K562 (cell line): Measurements from ENCODE around the gene KCNK4. TPM values are rescaled to one million over a fixed set of nuclear protein-coding genes. Genes with fewer than 3 reads are reported as not detected.
A peak's percentile ranks its signal among the peaks of the same experiment; 100 is the strongest.

ENCODE experiments used
- ARHGAP35 ChIP-seq: fragments of 450-650 bp; IDR thresholded peaks from 2 replicates; pipeline ENCODE4 v1.6.1; 2018; ENCODE audit not compliant: partially characterized antibody
- BRCA1 ChIP-seq, 2 experiments: fragments of 450-650 bp in 1 of 2; sonication (generic) in 1 of 2; formaldehyde crosslinking in 1 of 2; IDR thresholded peaks; 2 replicates each; pipeline versions ENCODE4 v1.5.0 to v1.6.1; 2017 to 2020; ENCODE audit warnings: mild to moderate bottlenecking in 1 of 2, missing genetic modification reagents in 1 of 2
- HDAC8 ChIP-seq: fragments of 450-650 bp; IDR thresholded peaks from 2 replicates; pipeline ENCODE4 v1.6.1; 2016; ENCODE audit warnings: mild to moderate bottlenecking, missing genetic modification characterization, moderate library complexity, missing compliant biosample characterization
- JUND ChIP-seq, 2 experiments: IDR thresholded peaks; 2 replicates in 1 of 2; 3 replicates in 1 of 2; pipeline ENCODE4 v1.6.1; 2011; ENCODE audit warnings: borderline replicate concordance in 2 of 2, low read depth in 2 of 2, low read length in 2 of 2, improper control_type of control experiment in 1 of 2, missing biosample characterization in 1 of 2, missing genetic modification characterization in 1 of 2, missing genetic modification reagents in 1 of 2
- KAT8 ChIP-seq: fragments of 450-650 bp; IDR thresholded peaks from 2 replicates; pipeline ENCODE4 v1.6.1; 2016; ENCODE audit warnings: low read depth, mild to moderate bottlenecking
- MITF ChIP-seq: IDR thresholded peaks from 2 replicates; pipeline ENCODE4 v1.6.1; 2014; ENCODE audit warnings: antibody characterized with exemption
- NFATC3 ChIP-seq: fragments of 450-650 bp; IDR thresholded peaks from 2 replicates; pipeline ENCODE4 v1.6.1; 2017; ENCODE audit warnings: mild to moderate bottlenecking
- NONO ChIP-seq, 2 experiments: fragments of 200-400 bp in 1 of 2; fragments of 450-650 bp in 1 of 2; formaldehyde crosslinking in 1 of 2; IDR thresholded peaks; 2 replicates each; pipeline ENCODE4 v1.6.1; 2017; ENCODE audit warnings: low read depth in 2 of 2, mild to moderate bottlenecking in 2 of 2, moderate library complexity in 2 of 2, low read length in 1 of 2
- PTTG1 ChIP-seq: fragments of 450-650 bp; IDR thresholded peaks from 2 replicates; pipeline ENCODE4 v1.6.1; 2016; ENCODE audit warnings: low read depth, mild to moderate bottlenecking, missing genetic modification characterization, missing compliant biosample characterization
- STAT5B ChIP-seq: fragments of 250-450 bp; sonication (Bioruptor Pico); IDR thresholded peaks from 2 replicates; pipeline ENCODE4 v1.8.0; 2021; ENCODE audit warnings: mild to moderate bottlenecking, inconsistent platforms
- TRIM28 ChIP-seq: fragments of 450-650 bp; IDR thresholded peaks from 2 replicates; pipeline ENCODE4 v1.6.1; 2017
- ZNF280B ChIP-seq: fragments of 250-450 bp; sonication (Bioruptor Pico); IDR thresholded peaks from 2 replicates; pipeline ENCODE4 v1.5.1; 2021; ENCODE audit warnings: mild to moderate bottlenecking
- polyA plus RNA-seq, 8 experiments: library from polyadenylated mRNA; depleted of rRNA in 4 of 8; stranded (reverse) in 5 of 8; unstranded in 3 of 8; fragments of >200 nt; fragmentation: Nextera tagmentation in 2 of 8; fragmentation: Illumina TruSeq in 1 of 8; extraction: Ambion mirVana in 2 of 8; extraction: Trizol in 1 of 8; gene quantifications; 2 replicates each; pipeline versions ENCODE4 v1.2.1 to v1.2.3, GENCODE V29; 2011 to 2014; ENCODE audit warnings: inconsistent platforms in 1 of 8, missing spikeins in 1 of 8
- total RNA-seq, 7 experiments: library from RNA; depleted of rRNA in 6 of 7; stranded (reverse); fragments of >200 nt in 6 of 7; fragmentation: Illumina TruSeq in 2 of 7; extraction: Trizol in 2 of 7; gene quantifications; 2 replicates each; pipeline versions ENCODE4 v1.2.1 to v1.2.3, GENCODE V29; 2011 to 2021; ENCODE audit warnings: low replicate concordance in 1 of 7
- TF ChIP-seq, protein P1 (sequence below): fragments of 450-650 bp; formaldehyde crosslinking; IDR thresholded peaks from 2 replicates; pipeline ENCODE4 v1.4.0; 2020; ENCODE audit warnings: mild to moderate bottlenecking, moderate library complexity
- TF ChIP-seq, protein P2 (sequence below): fragments of 450-650 bp; formaldehyde crosslinking; IDR thresholded peaks from 2 replicates; pipeline ENCODE4 v1.4.0; 2022; ENCODE audit warnings: missing genetic modification characterization
- TF ChIP-seq, protein P3 (sequence below), 2 experiments: fragments of 450-650 bp in 1 of 2; sonication (generic) in 1 of 2; formaldehyde crosslinking; conservative IDR thresholded peaks; 2 replicates each; pipeline versions ENCODE4 v1.4.0 to v1.8.1; 2020 to 2022; ENCODE audit warnings: mild to moderate bottlenecking in 1 of 2, missing genetic modification reagents in 1 of 2
- TF ChIP-seq, protein P4 (sequence below): fragments of 250-450 bp; sonication (Bioruptor Pico); IDR thresholded peaks from 2 replicates; pipeline ENCODE4 v1.8.0; 2021; ENCODE audit warnings: borderline replicate concordance, mild to moderate bottlenecking, moderate library complexity; ENCODE audit not compliant: poor library complexity, severe bottlenecking

KCNK4 gene
- total and polyA plus RNA-seq, 9 of the 15 experiments (the other 6 are each of a cell fraction or from before 2014, with no cell fraction given): not detected

GRCh38 chr11:64305691-64306562 lies 14.8 kb downstream of the KCNK4 start (continued):
- no peak for TF ChIP-seq HDAC8 (tag)
- TF ChIP-seq, protein P1, sequence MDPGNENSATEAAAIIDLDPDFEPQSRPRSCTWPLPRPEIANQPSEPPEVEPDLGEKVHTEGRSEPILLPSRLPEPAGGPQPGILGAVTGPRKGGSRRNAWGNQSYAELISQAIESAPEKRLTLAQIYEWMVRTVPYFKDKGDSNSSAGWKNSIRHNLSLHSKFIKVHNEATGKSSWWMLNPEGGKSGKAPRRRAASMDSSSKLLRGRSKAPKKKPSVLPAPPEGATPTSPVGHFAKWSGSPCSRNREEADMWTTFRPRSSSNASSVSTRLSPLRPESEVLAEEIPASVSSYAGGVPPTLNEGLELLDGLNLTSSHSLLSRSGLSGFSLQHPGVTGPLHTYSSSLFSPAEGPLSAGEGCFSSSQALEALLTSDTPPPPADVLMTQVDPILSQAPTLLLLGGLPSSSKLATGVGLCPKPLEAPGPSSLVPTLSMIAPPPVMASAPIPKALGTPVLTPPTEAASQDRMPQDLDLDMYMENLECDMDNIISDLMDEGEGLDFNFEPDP (CRISPR knock-in tag): no peak
- TF ChIP-seq, protein P2, sequence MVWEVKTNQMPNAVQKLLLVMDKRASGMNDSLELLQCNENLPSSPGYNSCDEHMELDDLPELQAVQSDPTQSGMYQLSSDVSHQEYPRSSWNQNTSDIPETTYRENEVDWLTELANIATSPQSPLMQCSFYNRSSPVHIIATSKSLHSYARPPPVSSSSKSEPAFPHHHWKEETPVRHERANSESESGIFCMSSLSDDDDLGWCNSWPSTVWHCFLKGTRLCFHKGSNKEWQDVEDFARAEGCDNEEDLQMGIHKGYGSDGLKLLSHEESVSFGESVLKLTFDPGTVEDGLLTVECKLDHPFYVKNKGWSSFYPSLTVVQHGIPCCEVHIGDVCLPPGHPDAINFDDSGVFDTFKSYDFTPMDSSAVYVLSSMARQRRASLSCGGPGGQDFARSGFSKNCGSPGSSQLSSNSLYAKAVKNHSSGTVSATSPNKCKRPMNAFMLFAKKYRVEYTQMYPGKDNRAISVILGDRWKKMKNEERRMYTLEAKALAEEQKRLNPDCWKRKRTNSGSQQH: no peak; the same call in 1 of the 2 replicates
- no peak for TF ChIP-seq TRIM28
- TF ChIP-seq KAT8: no peak
- TF ChIP-seq, protein P3, sequence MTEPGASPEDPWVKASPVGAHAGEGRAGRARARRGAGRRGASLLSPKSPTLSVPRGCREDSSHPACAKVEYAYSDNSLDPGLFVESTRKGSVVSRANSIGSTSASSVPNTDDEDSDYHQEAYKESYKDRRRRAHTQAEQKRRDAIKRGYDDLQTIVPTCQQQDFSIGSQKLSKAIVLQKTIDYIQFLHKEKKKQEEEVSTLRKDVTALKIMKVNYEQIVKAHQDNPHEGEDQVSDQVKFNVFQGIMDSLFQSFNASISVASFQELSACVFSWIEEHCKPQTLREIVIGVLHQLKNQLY (CRISPR knock-in tag; conservative IDR thresholded peaks at IDR 0.05): no peak
- TF ChIP-seq ZNF280B (CRISPR knock-in tag): no peak
- no peak for TF ChIP-seq MITF
- TF ChIP-seq JUND (IDR thresholded peaks at IDR 0.05; ENCODE audit: borderline replicate concordance, low read depth, low read length): peak; percentile 27
- TF ChIP-seq JUND (tag; IDR thresholded peaks at IDR 0.05; ENCODE audit: borderline replicate concordance, low read depth, low read length): no peak
- TF ChIP-seq, protein P4, sequence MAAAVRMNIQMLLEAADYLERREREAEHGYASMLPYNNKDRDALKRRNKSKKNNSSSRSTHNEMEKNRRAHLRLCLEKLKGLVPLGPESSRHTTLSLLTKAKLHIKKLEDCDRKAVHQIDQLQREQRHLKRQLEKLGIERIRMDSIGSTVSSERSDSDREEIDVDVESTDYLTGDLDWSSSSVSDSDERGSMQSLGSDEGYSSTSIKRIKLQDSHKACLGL (CRISPR knock-in tag): no peak
- TF ChIP-seq NFATC3: no peak
- TF ChIP-seq BRCA1 (IDR thresholded peaks at IDR 0.05): no peak
- TF ChIP-seq BRCA1 (CRISPR knock-in tag; IDR thresholded peaks at IDR 0.05): no peak
- no peak for TF ChIP-seq PTTG1 (tag)
- TF ChIP-seq STAT5B: no peak
- TF ChIP-seq ARHGAP35: no peak
- no peak; a peak in 1 of 4 replicates for TF ChIP-seq NONO (IDR thresholded peaks at IDR 0.05; ENCODE audit: low read depth in 2 of 2, low read length in 1 of 2)
